ENCODE measurements around the gene RHBDL1. TPM values are rescaled to one million over a fixed set of nuclear protein-coding genes. Genes with fewer than 3 reads are reported as not detected.

RHBDL1 gene
- total and polyA plus RNA-seq, 9 of the 15 experiments (the other 6 are each of a cell fraction or from before 2014, with no cell fraction given): 0.03 to 5.6 (median 1.3) TPM; not detected in 1

- Histone ChIP-seq H2AFZ (ENCODE audit: low read depth, low read length) (no peak overlapping the region), H3K4me3 (no peak overlapping the region), H3K36me3 (ENCODE audit: control insufficient read depth, insufficient read depth, low read length) (peaks cover 60% of the 10 kb centered on the region), H3K27me3 (ENCODE audit: control insufficient read depth in 2 of 2, insufficient read depth in 2 of 2, low read length in 2 of 2) (no peaks in the 10 kb centered on the region), H3K79me2 (ENCODE audit: control insufficient read depth, insufficient read depth, low read length) (peaks cover 28% of the 10 kb centered on the region), H3K4me1 (replicated peaks in 1 of 2; ENCODE audit: control insufficient read depth in 2 of 2, insufficient read depth in 2 of 2, low read length in 2 of 2) (peaks cover 24 to 98% of the 10 kb centered on the region in 2 experiments), H3K9me1 (ENCODE audit: control insufficient read depth, insufficient read depth, low read length) (no peaks in the 10 kb centered on the region), H4K20me1 (replicated peaks; ENCODE audit: control insufficient read depth, insufficient read depth, low read length) (0 out of 2 replicates have a peak, but pooled peaks cover 4% of the 10 kb centered on the region), H3K27ac (ENCODE audit: extremely low read depth, low read depth, low read length) (no peak overlapping the region), H3K9me3 (replicated peaks; ENCODE audit: control insufficient read depth, insufficient read depth, low read depth, low read length) (no peaks in the 10 kb centered on the region), H3K9ac (ENCODE audit: insufficient read depth in 1 of 2, low read depth in 2 of 2, low read length in 2 of 2) (peak overlapping the region in 1 of 2 experiments; percentile 98; a peak in 2 of 4 replicates), H3K4me2 (ENCODE audit: insufficient read depth, low read length) (no peak overlapping the region)
- 92% methylated on average over 17 of the region's 52 CpGs for whole genome bisulfite sequencing (ENCODE audit: insufficient coverage, low coverage, missing lambda C conversion rate)
- DNase-seq (ENCODE audit: extremely low read depth in 1 of 4, low spot score in 3 of 4) (no peak), FAIRE-seq (no peak), ATAC-seq (no peak)
- no TSS peak for BruUV-seq (replicated peaks)
- TF ChIP-seq KLF10 (CRISPR knock-in tag; IDR thresholded peaks at IDR 0.05) (no peak), HNRNPL (IDR thresholded peaks at IDR 0.05; ENCODE audit: low read depth, low read length) (0 out of 2 replicates have a peak, but pooled peaks have one; percentile 20), TCF7L2 (IDR thresholded peaks at IDR 0.05; ENCODE audit: low read depth, low read length) (no peak), GABPB1 (CRISPR knock-in tag; IDR thresholded peaks at IDR 0.05) (no peak), RBFOX2 (IDR thresholded peaks at IDR 0.05; ENCODE audit: low read depth, low read length) (peak; percentile 48), POLR2G (IDR thresholded peaks at IDR 0.05; ENCODE audit: low read depth, low read length) (peak; percentile 49; the same call in 1 of the 2 replicates)
- intact Hi-C loops (cut with micrococcal nuclease) (no loop called here), in situ Hi-C loops (cut with MboI) (loop anchor here (10.0 kb wide), 1 partner anchor 276 kb away; the partner anchor contains the start of gene NME4)
- POLR2A ChIA-PET: interaction anchor here (0.5 to 1.1 kb wide), 3 partner anchors 82 to 128 kb away, joined by 3 read pairs; no protein-coding TSS in a partner anchor
- CTCF ChIA-PET (ENCODE audit: low intra/inter-chr PET ratio): no interaction called here
Observed at GRCh38 chr16:670485-671352, 4.8 kb upstream of the RHBDL1 start.

Data from K562 (cell line).